ENCODE results near the gene TMEM187. TPM values are rescaled to one million over a fixed set of nuclear protein-coding genes. Genes with fewer than 3 reads are reported as not detected.

TMEM187 gene
- polyA plus RNA-seq, 2 of the 4 experiments (the other 2 are of a cell fraction) = 7.8 to 10.6 TPM

DNA sequence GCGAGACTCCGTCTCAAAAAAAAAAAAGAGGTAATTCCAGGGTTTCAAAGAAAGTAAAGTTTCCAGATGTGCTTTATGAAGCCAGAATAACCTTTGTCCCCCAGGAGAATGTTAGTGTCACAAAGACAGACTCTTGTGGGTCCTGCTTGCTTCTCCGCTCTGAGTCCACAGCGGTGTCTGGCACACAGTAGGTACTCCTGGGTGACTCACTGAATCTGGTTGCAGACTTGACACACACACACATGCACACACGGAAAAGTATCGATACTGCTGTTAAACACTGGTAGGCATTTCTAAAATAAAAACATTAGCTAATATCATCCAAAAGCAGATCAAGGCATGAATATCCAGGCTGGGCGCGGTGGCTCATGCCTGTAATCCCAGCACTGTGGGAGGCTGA, 22.9 kb downstream of the TMEM187 start:
- no peaks in the 10 kb centered on the region for H3K9me3 ChIP-seq
- POLR2A ChIA-PET = interaction anchor here (0.9 kb wide), 1 partner anchor 9 kb away, joined by 3 read pairs; no protein-coding TSS in a partner anchor
- no peak for DNase-seq (ENCODE audit: low read depth in 1 of 2, low spot score in 1 of 2)
- no peak overlapping the region for H3K4me3 ChIP-seq
- H3K4me2 ChIP-seq = no peak overlapping the region
- H3K4me1 ChIP-seq = no peaks in the 10 kb centered on the region
- whole genome bisulfite sequencing (ENCODE audit: missing lambda C conversion rate) = 97% methylated on average over 8 of the region's 8 CpGs
- no peak for FAIRE-seq
- TF ChIP-seq FOSL2 (IDR thresholded peaks at IDR 0.05) (no peak), FOSL2 (CRISPR knock-in tag; IDR thresholded peaks at IDR 0.05) (no peak), CHD2 (IDR thresholded peaks at IDR 0.05; ENCODE audit: low read length, partially characterized antibody) (no peak), KDM5A (IDR thresholded peaks at IDR 0.05) (no peak), GATA3 (IDR thresholded peaks at IDR 0.05; ENCODE audit: borderline replicate concordance) (no peak), ZFP36 (IDR thresholded peaks at IDR 0.05; ENCODE audit: borderline replicate concordance, partially characterized antibody) (no peak)
- no peak overlapping the region for H3K27ac ChIP-seq
- ATAC-seq = no peak
- CTCF ChIA-PET = interaction anchor here (1.1 to 1.4 kb wide), 2 partner anchors 17 to 19 kb away, joined by 4 to 5 read pairs; no protein-coding TSS in a partner anchor

DNA sequence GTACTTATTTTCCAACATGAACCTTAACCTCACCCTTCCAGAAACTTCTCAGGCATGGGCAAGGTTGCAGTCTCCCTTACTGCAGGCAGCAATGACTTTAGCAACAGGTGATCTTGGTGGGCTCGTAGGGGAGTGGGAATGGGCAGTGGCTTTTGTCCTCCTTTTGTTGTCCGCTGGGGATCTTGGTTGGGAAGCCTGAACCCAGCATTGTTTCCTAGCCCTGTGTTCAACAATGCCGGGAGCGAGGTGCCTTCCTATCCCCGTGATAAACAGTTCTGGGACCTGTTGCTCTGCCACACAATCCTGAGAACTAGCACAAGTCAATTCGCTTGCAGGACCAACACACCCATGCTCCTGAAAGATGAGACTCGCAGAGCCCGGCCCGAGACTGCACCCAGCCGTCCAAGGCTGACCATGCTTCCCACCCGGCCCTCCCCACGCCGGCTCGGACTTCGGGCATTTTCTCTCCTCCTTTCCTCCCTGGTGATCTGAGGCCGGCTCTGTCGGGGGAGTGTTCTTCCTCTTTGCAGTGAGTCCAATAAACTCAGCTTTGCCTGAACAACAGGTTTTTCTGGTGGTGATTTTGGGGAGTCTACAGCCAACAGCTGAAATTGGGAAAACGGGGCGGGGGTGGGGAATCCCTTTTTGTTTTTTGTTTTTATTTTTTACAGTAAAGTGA, 26.9 kb downstream of the TMEM187 start:
- Histone ChIP-seq H3K4me1 (peaks cover 11% of the 10 kb centered on the region), H3K9me3 (no peaks in the 10 kb centered on the region), H3K27ac (no peak overlapping the region), H3K4me2 (no peak overlapping the region), H3K4me3 (no peak overlapping the region)
- 89% methylated on average over 18 of the region's 19 CpGs for whole genome bisulfite sequencing (ENCODE audit: missing lambda C conversion rate)
- FAIRE-seq = no peak
- no peak for ATAC-seq
- POLR2A ChIA-PET = no interaction called here
- TF ChIP-seq JUNB (IDR thresholded peaks at IDR 0.05) (no peak), KDM5A (IDR thresholded peaks at IDR 0.05) (no peak), RAD21 (conservative IDR thresholded peaks at IDR 0.05 in 1 of 2, IDR thresholded peaks at IDR 0.05 in 1 of 2) (no peak), MAFK (IDR thresholded peaks at IDR 0.05; ENCODE audit: partially characterized antibody) (no peak), FOXS1 (CRISPR knock-in tag; IDR thresholded peaks at IDR 0.05) (no peak), CBX8 (IDR thresholded peaks at IDR 0.05) (no peak), HEYL (CRISPR knock-in tag; IDR thresholded peaks at IDR 0.05) (no peak), MYC (IDR thresholded peaks at IDR 0.05; ENCODE audit: borderline replicate concordance, low read length) (no peak), EHMT2 (IDR thresholded peaks at IDR 0.05; ENCODE audit: low read depth) (no peak), SMC3 (IDR thresholded peaks at IDR 0.05) (no peak), RNF2 (IDR thresholded peaks at IDR 0.05; ENCODE audit: borderline replicate concordance, low read depth) (no peak), BHLHE40 (IDR thresholded peaks at IDR 0.05; ENCODE audit: low read depth, low read length) (no peak), KDM1A (IDR thresholded peaks at IDR 0.05; ENCODE audit: low read depth) (no peak), EHF (CRISPR knock-in tag; IDR thresholded peaks at IDR 0.05) (no peak), POLR2A (IDR thresholded peaks at IDR 0.05; ENCODE audit: low read length) (no peak), ZC3H11A (IDR thresholded peaks at IDR 0.05) (no peak)
- TF ChIP-seq, protein P1, sequence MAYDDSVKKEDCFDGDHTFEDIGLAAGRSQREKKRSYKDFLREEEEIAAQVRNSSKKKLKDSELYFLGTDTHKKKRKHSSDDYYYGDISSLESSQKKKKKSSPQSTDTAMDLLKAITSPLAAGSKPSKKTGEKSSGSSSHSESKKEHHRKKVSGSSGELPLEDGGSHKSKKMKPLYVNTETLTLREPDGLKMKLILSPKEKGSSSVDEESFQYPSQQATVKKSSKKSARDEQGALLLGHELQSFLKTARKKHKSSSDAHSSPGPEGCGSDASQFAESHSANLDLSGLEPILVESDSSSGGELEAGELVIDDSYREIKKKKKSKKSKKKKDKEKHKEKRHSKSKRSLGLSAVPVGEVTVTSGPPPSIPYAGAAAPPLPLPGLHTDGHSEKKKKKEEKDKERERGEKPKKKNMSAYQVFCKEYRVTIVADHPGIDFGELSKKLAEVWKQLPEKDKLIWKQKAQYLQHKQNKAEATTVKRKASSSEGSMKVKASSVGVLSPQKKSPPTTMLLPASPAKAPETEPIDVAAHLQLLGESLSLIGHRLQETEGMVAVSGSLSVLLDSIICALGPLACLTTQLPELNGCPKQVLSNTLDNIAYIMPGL (CRISPR knock-in tag; IDR thresholded peaks at IDR 0.05; ENCODE audit: borderline replicate concordance) = no peak
- TF ChIP-seq, protein P2, sequence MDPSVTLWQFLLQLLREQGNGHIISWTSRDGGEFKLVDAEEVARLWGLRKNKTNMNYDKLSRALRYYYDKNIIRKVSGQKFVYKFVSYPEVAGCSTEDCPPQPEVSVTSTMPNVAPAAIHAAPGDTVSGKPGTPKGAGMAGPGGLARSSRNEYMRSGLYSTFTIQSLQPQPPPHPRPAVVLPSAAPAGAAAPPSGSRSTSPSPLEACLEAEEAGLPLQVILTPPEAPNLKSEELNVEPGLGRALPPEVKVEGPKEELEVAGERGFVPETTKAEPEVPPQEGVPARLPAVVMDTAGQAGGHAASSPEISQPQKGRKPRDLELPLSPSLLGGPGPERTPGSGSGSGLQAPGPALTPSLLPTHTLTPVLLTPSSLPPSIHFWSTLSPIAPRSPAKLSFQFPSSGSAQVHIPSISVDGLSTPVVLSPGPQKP (IDR thresholded peaks at IDR 0.05; ENCODE audit: low read depth, low read length) = no peak
- TF ChIP-seq, protein P3, sequence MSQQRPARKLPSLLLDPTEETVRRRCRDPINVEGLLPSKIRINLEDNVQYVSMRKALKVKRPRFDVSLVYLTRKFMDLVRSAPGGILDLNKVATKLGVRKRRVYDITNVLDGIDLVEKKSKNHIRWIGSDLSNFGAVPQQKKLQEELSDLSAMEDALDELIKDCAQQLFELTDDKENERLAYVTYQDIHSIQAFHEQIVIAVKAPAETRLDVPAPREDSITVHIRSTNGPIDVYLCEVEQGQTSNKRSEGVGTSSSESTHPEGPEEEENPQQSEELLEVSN (IDR thresholded peaks at IDR 0.05; ENCODE audit: borderline replicate concordance, low read depth) = no peak
- CTCF ChIA-PET = interaction anchor here (2.9 kb wide), 1 partner anchor 14 kb away, joined by 13 read pairs; no protein-coding TSS in a partner anchor
- DNase-seq (ENCODE audit: low read depth in 1 of 2, low spot score in 1 of 2) = no peak

All from A549 (cell line).